GM18499 (cell line): ENCODE measurements around the gene CLDN22.

ENCODE experiments used
- ATAC-seq: cut with Tn5 transposase; IDR thresholded peaks from one replicate; pipeline ENCODE4 v1.9.1; 2021; ENCODE audit warnings: moderate number of reproducible peaks; ENCODE audit not compliant: insufficient read depth, unreplicated experiment

The CLDN22 gene

GRCh38 chr4:183320211-183321059 lies at the start of gene CLDN22:
Gene CLDN22, minus strand, starts transcription at chr4:183320276. Its CDS starts 58 bp downstream, at chr4:183320218.
- ATAC-seq, result no peak

- ATAC-seq, result no peak
These were observed 49.0 kb upstream of the CLDN22 start for GRCh38 chr4:183369073-183369472.

GRCh38 chr4:183366206-183366835 lies 46.2 kb upstream of the CLDN22 start:
- no peak for ATAC-seq

GRCh38 chr4:183364025-183364424 lies 43.9 kb upstream of the CLDN22 start:
- no peak for ATAC-seq

GRCh38 chr4:183362916-183363542 lies 43.0 kb upstream of the CLDN22 start:
- no peak for ATAC-seq

- ATAC-seq, result no peak
These were observed 42.0 kb upstream of the CLDN22 start for GRCh38 chr4:183362036-183362435.

GRCh38 chr4:183360161-183360919 lies 40.3 kb upstream of the CLDN22 start:
- ATAC-seq, result no peak

- no peak for ATAC-seq
These were observed 38.2 kb upstream of the CLDN22 start for GRCh38 chr4:183358215-183358755.

GRCh38 chr4:183356931-183357675 lies 37.0 kb upstream of the CLDN22 start:
- ATAC-seq, result no peak

GRCh38 chr4:183356173-183356830 lies 36.2 kb upstream of the CLDN22 start:
- ATAC-seq, result no peak

GRCh38 chr4:183355405-183355804 lies 35.3 kb upstream of the CLDN22 start:
- no peak for ATAC-seq

- ATAC-seq, result no peak
These were observed 34.1 kb upstream of the CLDN22 start for GRCh38 chr4:183354219-183354618.

GRCh38 chr4:183353557-183353956 lies 33.5 kb upstream of the CLDN22 start:
- ATAC-seq, result no peak

GRCh38 chr4:183352546-183352945 lies 32.5 kb upstream of the CLDN22 start:
- ATAC-seq, result no peak

GRCh38 chr4:183350317-183351071 lies 30.4 kb upstream of the CLDN22 start:
- ATAC-seq, result no peak

- ATAC-seq, result no peak
These were observed 29.6 kb upstream of the CLDN22 start for GRCh38 chr4:183349673-183350072.

GRCh38 chr4:183348706-183349659 lies 28.9 kb upstream of the CLDN22 start:
- no peak for ATAC-seq
